SK-N-SH (cell line): ENCODE data around the gene SPRR1A. TPM values are rescaled to one million over a fixed set of nuclear protein-coding genes. Genes with fewer than 3 reads are reported as not detected.

Experiments
- CTCF ChIA-PET: fragments of 300-600, 350-600 bp; formaldehyde crosslinking; extraction: SDS; loops from one replicate; lab custom pipeline; 2021; lab: Yijun Ruan, JAX
- POLR2A ChIA-PET: fragments of 350-600 bp; sonication (Branson Sonifier 250); formaldehyde crosslinking; extraction: SDS; loops from one replicate; lab custom pipeline; 2020; ENCODE audit warnings: antibody characterized with exemption, inconsistent platforms; lab: Yijun Ruan, JAX
- DNase-seq: peaks from one replicate; pipeline ENCODE4 v3.0.0; 2012
- H2AFZ ChIP-seq: fragments of 200-600 bp; sonication (generic); 2 replicates; pipeline ENCODE4 v1.8.1; 2016; ENCODE audit warnings: antibody characterized with exemption, mild to moderate bottlenecking, low read depth
- H3F3A ChIP-seq: fragments of 200-600 bp; sonication (generic); replicated peaks from 2 replicates; pipeline ENCODE3; 2016; ENCODE audit warnings: antibody characterized with exemption, mild to moderate bottlenecking; ENCODE audit not compliant: insufficient read depth
- H3K27ac ChIP-seq, 2 experiments: fragments of 200-500 bp in 1 of 2; fragments of 200-600 bp in 1 of 2; sonication (Bioruptor generic) in 1 of 2; sonication (generic), shearing (Covaris generic) in 1 of 2; 2 replicates each; pipeline versions ENCODE4 v1.5.1 to v1.6.1; 2014 to 2016; ENCODE audit warnings: low read depth in 2 of 2, inconsistent platforms in 1 of 2, low read length in 1 of 2, mild to moderate bottlenecking in 1 of 2, mixed read lengths in 1 of 2
- H3K27me3 ChIP-seq: fragments of 200-600 bp; sonication (generic), shearing (Covaris generic); 2 replicates; pipeline ENCODE4 v1.6.1; 2016; ENCODE audit warnings: mixed run types; ENCODE audit not compliant: insufficient read depth
- H3K36me3 ChIP-seq, 2 experiments: fragments of 200-500 bp in 1 of 2; fragments of 200-600 bp in 1 of 2; sonication (Bioruptor generic) in 1 of 2; sonication (generic) in 1 of 2; replicated peaks in 1 of 2; 2 replicates each; pipeline versions ENCODE3 to v1.5.1; 2014 to 2016; ENCODE audit warnings: low read length in 1 of 2, mild to moderate bottlenecking in 1 of 2; ENCODE audit not compliant: insufficient read depth in 2 of 2, control insufficient read depth in 1 of 2
- H3K4me1 ChIP-seq, 2 experiments: fragments of 200-500 bp in 1 of 2; fragments of 200-600 bp in 1 of 2; sonication (Bioruptor generic) in 1 of 2; sonication (generic), shearing (Covaris generic) in 1 of 2; 2 replicates each; pipeline versions ENCODE4 v1.5.1 to v1.6.1; 2014 to 2016; ENCODE audit warnings: low read depth in 1 of 2, low read length in 1 of 2, mixed run types in 1 of 2; ENCODE audit not compliant: insufficient read depth in 2 of 2, control insufficient read depth in 1 of 2
- H3K4me2 ChIP-seq: fragments of 200-600 bp; sonication (generic), shearing (Covaris generic); 2 replicates; pipeline ENCODE4 v1.6.1; 2017; ENCODE audit warnings: mixed run types
- H3K4me3 ChIP-seq, 2 experiments: fragments of 200-500 bp in 1 of 2; fragments of 200-600 bp in 1 of 2; sonication (Bioruptor generic) in 1 of 2; sonication (generic), shearing (Covaris generic) in 1 of 2; 2 replicates each; pipeline versions ENCODE4 v1.5.1 to v1.8.1; 2014 to 2016; ENCODE audit warnings: low read depth in 2 of 2, inconsistent platforms in 1 of 2, low read length in 1 of 2, mild to moderate bottlenecking in 1 of 2, mixed read lengths in 1 of 2, moderate library complexity in 1 of 2
- H3K79me2 ChIP-seq: fragments of 200-600 bp; sonication (generic); 2 replicates; pipeline ENCODE4 v1.8.1; 2017; ENCODE audit warnings: mild to moderate bottlenecking; ENCODE audit not compliant: insufficient read depth
- H3K9ac ChIP-seq: fragments of 200-600 bp; sonication (generic); 2 replicates; pipeline ENCODE4 v1.6.1; 2017; ENCODE audit warnings: mixed run types
- H3K9me2 ChIP-seq: fragments of 200-600 bp; sonication (generic); 2 replicates; pipeline ENCODE4 v1.6.1; 2017; ENCODE audit warnings: mixed run types
- H3K9me3 ChIP-seq: fragments of 200-600 bp; sonication (generic); 2 replicates; pipeline ENCODE4 v1.6.1; 2017; ENCODE audit warnings: mixed run types, mild to moderate bottlenecking, moderate library complexity
- H4K20me1 ChIP-seq: fragments of 200-600 bp; sonication (generic); 2 replicates; pipeline ENCODE4 v1.6.1; 2017; ENCODE audit warnings: mild to moderate bottlenecking, mixed run types; ENCODE audit not compliant: insufficient read depth
- EP300 ChIP-seq, 2 experiments: IDR thresholded peaks; 2 replicates each; pipeline versions ENCODE4 v1.4.0 to v1.6.1; 2012; ENCODE audit warnings: borderline replicate concordance in 1 of 2, low read depth in 1 of 2, low read length in 1 of 2
- EZH2phosphoT487 ChIP-seq: fragments of 200-600 bp; sonication (generic); IDR thresholded peaks from 2 replicates; pipeline ENCODE4 v1.6.1; 2017; ENCODE audit warnings: low read depth, mixed run types, mild to moderate bottlenecking, antibody characterized with exemption, moderate library complexity, borderline replicate concordance
- FOXJ3 ChIP-seq: sonication (generic); formaldehyde crosslinking; IDR thresholded peaks from 2 replicates; pipeline ENCODE4 v1.5.1; 2020; ENCODE audit warnings: mild to moderate bottlenecking, missing genetic modification reagents
- GABPA ChIP-seq: IDR thresholded peaks from 2 replicates; pipeline ENCODE4 v1.4.0; 2012; ENCODE audit warnings: low read depth, mild to moderate bottlenecking
- NFIC ChIP-seq: IDR thresholded peaks from 2 replicates; pipeline ENCODE4 v1.4.0; 2012; ENCODE audit warnings: borderline replicate concordance
- NRF1 ChIP-seq: IDR thresholded peaks from 2 replicates; pipeline ENCODE4 v1.6.1; 2012; ENCODE audit warnings: low read depth, mild to moderate bottlenecking, low read length
- POLR2AphosphoS5 ChIP-seq: IDR thresholded peaks from 2 replicates; pipeline ENCODE4 v1.6.1; 2012; ENCODE audit warnings: low read depth, low read length
- RAD21 ChIP-seq: IDR thresholded peaks from 2 replicates; pipeline ENCODE4 v1.6.1; 2012; ENCODE audit warnings: mild to moderate bottlenecking, low read length
- SIN3A ChIP-seq: IDR thresholded peaks from 2 replicates; pipeline ENCODE4 v1.6.1; 2012; ENCODE audit warnings: low read depth, mild to moderate bottlenecking, low read length, moderate library complexity, borderline replicate concordance
- TCF12 ChIP-seq: IDR thresholded peaks from 2 replicates; pipeline ENCODE4 v1.4.0; 2012
- WGBS: methylation state at CpG from one replicate; pipeline ENCODE4 v1.1.6; 2017; ENCODE audit warnings: low lambda C conversion rate; 5-methylcytosine and 5-hydroxymethylcytosine counted together
- polyA plus RNA-seq, 3 experiments: library from polyadenylated mRNA; depleted of rRNA; stranded (reverse); fragments of >200 nt; gene quantifications; 2 replicates each; pipeline ENCODE4 v1.2.3, GENCODE V29; 2012
- TF ChIP-seq, protein P1 (sequence below): IDR thresholded peaks from 2 replicates; pipeline ENCODE4; 2012
- TF ChIP-seq, protein P2 (sequence below): fragments of 200-600 bp; sonication (generic); IDR thresholded peaks from 2 replicates; pipeline ENCODE4 v1.6.1; 2017; ENCODE audit warnings: antibody characterized with exemption, mild to moderate bottlenecking, moderate library complexity
- TF ChIP-seq, protein P3 (sequence below): IDR thresholded peaks from 2 replicates; pipeline ENCODE4 v1.4.0; 2012; ENCODE audit warnings: low read depth, borderline replicate concordance

The SPRR1A gene
- polyA plus RNA-seq, 1 of the 3 experiments (the other 2 are of a cell fraction): not detected

DNA sequence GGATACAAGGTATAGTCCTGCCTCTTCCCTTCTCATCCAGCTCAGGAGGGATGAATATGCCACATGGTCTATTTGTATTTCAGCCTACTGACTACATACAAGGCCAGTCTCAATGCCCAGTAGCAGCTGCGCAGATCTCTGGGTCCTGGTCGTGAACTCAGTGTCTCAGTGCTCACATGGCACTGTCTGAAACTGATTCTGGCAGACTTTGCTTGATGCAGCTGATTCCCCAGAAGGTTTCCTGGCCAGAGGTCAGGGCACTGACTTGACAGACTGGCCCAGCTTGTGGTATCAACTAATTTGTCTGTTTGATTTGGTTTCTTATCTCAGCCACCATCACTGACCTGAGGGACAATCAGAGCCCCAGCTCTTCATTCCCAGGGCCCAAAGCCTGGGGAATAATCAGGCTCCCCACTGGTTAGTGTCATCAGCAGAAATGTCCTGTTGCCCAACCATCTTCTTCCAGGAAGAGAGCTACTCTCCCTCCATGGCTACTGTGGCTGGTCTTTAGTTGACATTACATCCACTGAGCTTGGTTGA lies 20.9 kb upstream of the SPRR1A start:
- Histone ChIP-seq H3F3A (no peaks in the 10 kb centered on the region), H3K27me3 (peaks cover 10% of the 10 kb centered on the region; the same call in 1 of the 2 replicates), H3K9me3 (no peaks in the 10 kb centered on the region), H3K79me2 (no peaks in the 10 kb centered on the region), H3K27ac (no peak overlapping the region), H3K4me3 (no peak overlapping the region), H2AFZ (no peak overlapping the region), H4K20me1 (no peaks in the 10 kb centered on the region), H3K36me3 (no peaks in the 10 kb centered on the region), H3K4me2 (no peak overlapping the region), H3K9ac (no peak overlapping the region), H3K9me2 (no peaks in the 10 kb centered on the region), H3K4me1 (no peaks in the 10 kb centered on the region)
- TF ChIP-seq TCF12 (no peak), NFIC (no peak), SIN3A (no peak), POLR2AphosphoS5 (no peak), FOXJ3 (CRISPR knock-in tag) (no peak), RAD21 (no peak), GABPA (no peak), NRF1 (no peak), EP300 (IDR thresholded peaks at IDR 0.05; ENCODE audit: borderline replicate concordance in 1 of 2, low read depth in 1 of 2, low read length in 1 of 2) (no peak), EZH2phosphoT487 (no peak)
- TF ChIP-seq, protein P1, sequence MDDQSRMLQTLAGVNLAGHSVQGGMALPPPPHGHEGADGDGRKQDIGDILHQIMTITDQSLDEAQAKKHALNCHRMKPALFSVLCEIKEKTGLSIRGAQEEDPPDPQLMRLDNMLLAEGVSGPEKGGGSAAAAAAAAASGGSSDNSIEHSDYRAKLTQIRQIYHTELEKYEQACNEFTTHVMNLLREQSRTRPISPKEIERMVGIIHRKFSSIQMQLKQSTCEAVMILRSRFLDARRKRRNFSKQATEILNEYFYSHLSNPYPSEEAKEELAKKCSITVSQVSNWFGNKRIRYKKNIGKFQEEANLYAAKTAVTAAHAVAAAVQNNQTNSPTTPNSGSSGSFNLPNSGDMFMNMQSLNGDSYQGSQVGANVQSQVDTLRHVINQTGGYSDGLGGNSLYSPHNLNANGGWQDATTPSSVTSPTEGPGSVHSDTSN: no peak
- TF ChIP-seq, protein P2, sequence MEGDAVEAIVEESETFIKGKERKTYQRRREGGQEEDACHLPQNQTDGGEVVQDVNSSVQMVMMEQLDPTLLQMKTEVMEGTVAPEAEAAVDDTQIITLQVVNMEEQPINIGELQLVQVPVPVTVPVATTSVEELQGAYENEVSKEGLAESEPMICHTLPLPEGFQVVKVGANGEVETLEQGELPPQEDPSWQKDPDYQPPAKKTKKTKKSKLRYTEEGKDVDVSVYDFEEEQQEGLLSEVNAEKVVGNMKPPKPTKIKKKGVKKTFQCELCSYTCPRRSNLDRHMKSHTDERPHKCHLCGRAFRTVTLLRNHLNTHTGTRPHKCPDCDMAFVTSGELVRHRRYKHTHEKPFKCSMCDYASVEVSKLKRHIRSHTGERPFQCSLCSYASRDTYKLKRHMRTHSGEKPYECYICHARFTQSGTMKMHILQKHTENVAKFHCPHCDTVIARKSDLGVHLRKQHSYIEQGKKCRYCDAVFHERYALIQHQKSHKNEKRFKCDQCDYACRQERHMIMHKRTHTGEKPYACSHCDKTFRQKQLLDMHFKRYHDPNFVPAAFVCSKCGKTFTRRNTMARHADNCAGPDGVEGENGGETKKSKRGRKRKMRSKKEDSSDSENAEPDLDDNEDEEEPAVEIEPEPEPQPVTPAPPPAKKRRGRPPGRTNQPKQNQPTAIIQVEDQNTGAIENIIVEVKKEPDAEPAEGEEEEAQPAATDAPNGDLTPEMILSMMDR: no peak
- TF ChIP-seq, protein P3, sequence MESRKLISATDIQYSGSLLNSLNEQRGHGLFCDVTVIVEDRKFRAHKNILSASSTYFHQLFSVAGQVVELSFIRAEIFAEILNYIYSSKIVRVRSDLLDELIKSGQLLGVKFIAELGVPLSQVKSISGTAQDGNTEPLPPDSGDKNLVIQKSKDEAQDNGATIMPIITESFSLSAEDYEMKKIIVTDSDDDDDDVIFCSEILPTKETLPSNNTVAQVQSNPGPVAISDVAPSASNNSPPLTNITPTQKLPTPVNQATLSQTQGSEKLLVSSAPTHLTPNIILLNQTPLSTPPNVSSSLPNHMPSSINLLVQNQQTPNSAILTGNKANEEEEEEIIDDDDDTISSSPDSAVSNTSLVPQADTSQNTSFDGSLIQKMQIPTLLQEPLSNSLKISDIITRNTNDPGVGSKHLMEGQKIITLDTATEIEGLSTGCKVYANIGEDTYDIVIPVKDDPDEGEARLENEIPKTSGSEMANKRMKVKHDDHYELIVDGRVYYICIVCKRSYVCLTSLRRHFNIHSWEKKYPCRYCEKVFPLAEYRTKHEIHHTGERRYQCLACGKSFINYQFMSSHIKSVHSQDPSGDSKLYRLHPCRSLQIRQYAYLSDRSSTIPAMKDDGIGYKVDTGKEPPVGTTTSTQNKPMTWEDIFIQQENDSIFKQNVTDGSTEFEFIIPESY: no peak
- ChIA-PET CTCF (interaction anchor here (0.6 kb wide), 1 partner anchor 8 kb away, joined by 3 read pairs; no protein-coding TSS in a partner anchor), POLR2A (no interaction called here)
- WGBS: 0% methylated on average over 2 of the region's 2 CpGs
- no peak for DNase-seq
